GM19324 (cell line): ENCODE measurements around the gene ELFN2.
"Not testable (repeated sequence)": the region's sequence is repeated elsewhere in the genome, so short reads cannot be mapped to it uniquely, and the experiment has no call there.

Source experiments
- ATAC-seq: cut with Tn5 transposase; IDR thresholded peaks from one replicate; pipeline ENCODE4 v1.9.1; 2021; ENCODE audit warnings: mild to moderate bottlenecking, moderate library complexity; ENCODE audit not compliant: unreplicated experiment, low FRiP score

ELFN2 gene

DNA sequence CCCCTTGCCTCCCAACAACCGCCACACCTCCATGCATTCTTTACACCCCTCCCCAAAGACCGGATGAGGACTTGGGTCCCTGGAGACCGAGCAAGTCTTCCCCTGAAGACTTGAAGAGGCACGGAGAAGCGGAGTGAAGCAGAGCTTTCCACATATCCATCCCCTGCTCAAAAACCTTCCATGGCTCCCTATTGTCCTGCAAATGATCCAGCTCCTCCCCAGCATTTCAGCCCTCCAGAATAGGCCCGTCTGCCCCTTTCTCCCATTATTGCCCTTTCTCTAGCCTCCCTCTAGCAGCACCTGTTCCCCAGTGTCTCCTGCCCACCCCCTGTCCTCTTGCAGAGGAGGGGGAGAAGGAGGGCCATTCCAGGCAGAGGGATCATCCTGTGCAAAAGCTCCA lies 85.2 kb downstream of the ELFN2 start:
- no peak for ATAC-seq

DNA sequence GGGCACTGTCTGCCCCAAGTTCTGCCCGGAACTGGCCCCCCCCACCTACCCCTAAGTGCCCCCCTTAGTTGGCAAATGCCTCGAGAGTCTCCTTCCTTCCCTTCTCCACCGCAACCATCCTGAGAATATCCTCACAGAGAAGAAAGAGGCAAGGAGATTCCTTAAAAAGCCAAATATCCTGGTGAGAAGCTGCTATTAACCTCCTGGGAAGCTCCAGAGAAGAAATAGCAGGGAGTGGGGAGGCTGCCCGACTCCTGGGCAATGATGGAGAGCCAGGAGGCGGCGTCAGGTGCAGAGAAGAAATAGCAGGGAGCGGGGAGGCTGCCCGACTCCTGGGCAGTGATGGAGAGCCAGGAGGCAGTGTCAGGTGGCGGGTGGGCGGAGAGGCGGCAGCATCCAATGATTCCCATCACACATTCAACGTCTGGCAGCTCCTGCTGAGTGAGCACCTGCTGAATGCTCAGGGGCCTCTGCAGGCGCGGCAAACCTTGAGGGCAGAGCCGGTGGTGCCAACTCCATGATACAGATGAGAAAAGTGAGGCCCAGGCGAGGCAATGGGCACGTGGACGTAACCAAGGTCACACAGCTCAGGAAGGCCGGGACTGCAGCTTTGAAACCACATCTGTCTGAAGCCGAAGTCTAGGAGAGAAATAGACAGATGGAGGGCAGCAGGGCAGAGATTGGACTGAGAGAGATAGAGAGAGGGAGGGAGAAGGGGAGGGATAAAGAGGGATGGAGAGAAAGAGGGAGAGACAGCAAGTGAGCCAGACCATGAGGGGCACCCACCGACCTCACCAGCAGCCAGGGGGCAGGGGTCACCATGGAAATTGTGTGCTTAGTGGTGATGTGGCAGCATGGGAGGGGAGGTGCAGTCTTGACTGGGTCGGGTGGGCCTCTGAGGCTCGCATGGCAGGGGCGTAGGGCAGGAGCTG lies 86.7 kb downstream of the ELFN2 start:
- no peak for ATAC-seq

DNA sequence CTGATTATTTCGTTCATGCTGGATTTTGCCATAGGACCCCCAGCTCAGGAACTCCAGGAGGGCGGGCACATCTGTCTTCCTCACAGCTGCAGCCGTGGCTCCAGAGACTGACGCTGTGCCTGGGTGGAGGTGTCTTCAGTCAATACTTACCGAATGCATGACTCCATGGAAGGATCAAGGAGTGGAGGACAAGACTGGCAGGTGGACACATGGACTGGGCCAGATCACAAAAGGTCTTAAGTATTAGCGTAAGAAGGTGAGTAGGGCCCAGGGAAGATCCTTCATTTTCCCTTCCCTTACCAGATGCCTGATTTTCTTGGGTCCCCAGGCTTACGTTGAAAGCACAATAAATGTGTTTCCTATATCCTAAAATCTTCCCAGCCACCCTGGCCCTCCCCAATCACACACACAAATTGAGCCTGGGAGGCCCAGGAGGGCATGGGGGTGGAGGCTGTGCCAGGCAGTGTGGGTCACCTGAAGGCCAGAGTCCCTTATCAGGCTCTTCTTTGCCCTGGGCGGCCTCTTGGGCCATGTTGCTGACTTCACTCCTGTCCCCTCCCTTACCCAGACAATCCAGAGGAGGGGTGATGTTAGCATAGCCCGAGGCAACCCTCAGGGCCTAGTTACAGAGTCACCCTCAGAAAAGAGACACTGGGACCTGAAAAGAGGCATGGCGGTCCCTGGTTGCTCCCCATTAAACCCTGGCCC lies 88.6 kb downstream of the ELFN2 start:
- ATAC-seq = no peak

DNA sequence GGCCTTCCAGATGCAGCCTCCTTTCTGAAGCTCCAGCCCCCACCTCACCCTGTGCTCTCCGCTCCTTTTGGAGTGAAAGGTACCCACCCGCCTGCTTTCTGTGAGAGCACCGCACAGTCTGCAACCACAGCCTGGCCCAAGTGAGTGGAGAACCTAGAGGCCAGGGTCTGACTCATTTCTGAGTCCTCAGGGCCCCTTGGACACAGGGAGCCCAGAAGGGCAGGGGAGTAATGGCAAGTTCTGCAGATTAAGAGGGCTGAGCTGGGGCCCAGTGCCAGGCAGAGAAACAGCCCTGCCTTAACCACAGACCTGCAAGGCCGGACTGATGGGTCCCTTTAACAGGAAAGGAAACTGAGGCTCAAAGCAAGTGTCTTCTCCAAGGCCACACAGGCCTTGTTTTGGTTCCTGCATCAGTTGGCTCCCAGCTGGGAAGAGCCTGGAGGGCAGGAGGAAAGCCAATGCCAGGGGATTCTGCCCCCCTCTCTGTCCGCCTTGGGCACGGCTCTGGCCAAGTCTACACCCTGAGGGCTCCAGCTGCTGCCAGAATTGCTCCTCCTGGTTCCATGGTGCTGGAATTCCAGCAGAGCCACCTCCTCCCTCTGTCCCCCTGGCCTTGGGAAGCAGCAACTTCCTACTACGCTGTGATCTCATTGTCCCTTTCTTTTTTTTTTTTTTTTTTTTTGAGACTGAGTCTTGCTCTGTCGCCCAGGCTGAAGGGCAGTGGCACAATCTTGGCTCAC lies 89.9 kb downstream of the ELFN2 start:
- no peak for ATAC-seq

DNA sequence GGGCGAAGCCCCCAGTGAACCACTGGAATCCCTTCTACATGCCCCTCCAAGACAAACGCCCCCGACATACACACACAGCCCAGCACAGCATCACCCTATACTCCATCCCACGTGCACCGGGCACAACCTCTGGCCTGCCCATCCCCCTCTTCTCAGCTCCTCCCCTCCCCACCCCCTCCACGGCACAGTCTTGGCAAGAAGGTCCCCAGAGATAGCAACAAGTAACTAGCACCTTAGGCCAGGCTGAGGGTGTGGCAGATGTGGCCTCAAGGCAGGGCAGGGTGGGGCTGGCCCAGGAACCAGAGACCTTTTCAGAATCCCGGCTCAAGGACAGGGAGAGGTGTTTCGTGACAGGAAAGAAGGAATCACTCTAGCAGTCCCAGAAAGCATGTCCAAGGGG lies 90.7 kb downstream of the ELFN2 start:
- no peak for ATAC-seq

- ATAC-seq = no peak
Observed at GRCh38 chr22:37335806-37336199, 91.5 kb downstream of the ELFN2 start.

DNA sequence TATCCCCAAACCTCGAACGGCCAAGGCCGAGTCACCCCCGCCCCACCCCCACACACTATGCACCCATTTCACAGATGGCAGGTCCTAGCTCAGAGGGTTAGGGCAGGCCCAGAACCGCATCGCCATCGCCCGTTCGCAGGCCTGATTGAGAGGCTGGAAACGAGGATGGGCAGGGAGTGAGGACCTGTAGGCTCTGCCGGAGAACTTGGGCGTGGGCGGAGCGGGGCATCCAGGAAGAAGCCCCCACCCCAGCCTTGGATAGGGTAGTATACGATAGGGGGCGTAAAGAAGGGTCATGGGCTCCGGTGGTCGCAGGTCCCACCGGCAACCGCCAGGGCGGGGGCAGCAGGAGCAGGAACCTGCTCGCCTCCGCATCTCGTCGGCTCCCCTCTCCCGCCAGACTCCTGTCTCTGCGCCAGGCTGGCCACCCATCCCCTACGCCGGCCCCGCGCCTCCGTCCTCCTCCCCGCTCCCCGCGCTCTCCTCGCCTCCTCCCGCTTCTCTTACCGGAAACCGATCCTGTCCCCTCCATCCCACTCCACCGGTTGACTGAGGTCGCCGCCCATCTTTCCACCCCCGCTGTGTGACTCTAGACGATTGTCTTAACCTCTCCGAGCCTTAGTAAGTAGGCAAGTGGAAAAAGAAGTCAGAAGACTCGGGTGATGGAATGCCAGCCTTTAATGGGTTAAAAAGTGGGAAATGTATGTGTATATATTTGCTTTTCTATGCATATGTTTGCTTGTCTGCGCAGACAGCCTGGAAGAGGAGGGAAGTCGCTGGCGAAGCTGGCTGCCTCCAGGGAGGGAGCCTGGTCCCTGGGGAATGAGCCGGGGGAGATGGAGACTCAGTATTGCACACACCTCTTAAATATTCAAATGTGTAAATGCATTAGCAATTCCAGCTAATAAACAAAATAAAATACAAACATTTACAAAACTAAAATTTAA lies 92.1 kb downstream of the ELFN2 start:
- ATAC-seq = no peak

DNA sequence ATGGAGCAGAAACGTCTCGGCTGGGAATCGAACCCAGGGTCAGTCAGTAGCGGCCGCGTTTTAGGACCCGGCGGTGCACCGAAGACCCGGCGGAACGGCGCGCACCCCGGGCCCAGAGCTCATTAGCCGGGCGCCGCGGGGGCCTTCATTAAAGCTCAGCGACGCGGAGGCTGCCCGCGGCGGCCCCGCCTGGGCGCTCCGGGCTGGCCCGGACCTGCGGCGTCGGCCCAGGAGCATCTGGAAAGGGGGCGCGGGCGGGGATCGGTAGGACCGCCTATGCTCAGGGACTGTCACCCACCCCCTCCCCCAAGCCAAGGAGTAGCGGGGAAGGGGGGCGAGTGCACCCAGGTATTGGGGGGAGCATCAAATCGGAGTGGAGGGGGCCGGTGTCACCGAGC lies 92.8 kb downstream of the ELFN2 start:
- ATAC-seq = no peak

DNA sequence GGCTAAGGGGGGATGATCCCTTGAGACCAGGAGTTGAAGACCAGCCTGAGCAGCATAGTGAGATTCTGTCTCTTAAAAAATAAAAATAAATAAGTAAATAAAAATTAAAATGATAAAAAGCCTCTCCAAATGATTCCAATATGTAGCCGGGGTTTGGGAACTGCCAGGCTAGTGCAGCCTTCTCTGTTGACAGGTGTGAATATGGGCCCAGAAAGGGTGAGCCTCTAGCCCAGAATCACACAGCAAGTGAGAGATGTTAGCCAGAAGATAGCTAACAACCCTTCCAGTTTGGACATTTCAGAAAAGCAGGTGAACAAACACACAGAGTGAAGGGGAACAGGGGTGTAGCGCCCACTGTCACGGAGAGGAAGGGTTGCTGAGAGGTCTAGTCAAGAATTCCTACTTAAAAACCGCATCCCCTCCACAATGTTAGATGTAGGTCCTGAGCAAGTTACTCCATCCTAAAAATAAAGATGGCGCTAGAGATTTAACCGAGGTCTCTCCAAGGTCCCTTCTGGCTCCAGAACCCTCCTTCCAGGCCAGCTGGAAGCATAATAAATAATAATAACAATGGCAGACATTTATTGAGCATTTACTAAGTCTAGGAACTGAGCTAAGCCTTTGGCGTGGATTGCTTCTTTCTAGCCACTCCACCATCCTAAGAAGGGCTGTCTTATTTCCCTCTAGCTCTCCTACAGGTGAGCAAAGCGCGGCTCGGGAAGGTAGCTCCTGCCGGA lies 93.4 kb downstream of the ELFN2 start:
- ATAC-seq = no peak

GRCh38 chr22:37331856-37332536 lies 95.3 kb downstream of the ELFN2 start:
- ATAC-seq = no peak

DNA sequence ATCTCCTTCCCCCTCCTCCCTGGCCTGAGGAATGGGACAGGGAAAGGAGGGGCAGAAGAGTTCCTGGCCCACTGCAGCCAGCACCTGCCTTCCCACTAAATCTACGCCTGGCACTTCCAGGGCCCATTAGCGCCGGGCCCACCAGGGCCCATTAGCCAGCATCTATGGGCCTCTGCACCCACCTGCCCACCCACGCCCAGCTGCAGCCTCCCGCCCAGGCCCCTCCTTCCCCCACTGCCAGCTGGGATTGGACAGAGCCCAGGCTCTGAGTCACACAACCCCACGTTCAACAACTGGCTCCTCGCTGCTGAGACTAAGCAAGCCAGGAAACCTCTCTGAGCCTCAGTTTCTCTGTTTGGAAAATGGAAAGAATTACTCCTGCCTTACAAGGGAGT lies 96.2 kb downstream of the ELFN2 start:
- no peak for ATAC-seq

DNA sequence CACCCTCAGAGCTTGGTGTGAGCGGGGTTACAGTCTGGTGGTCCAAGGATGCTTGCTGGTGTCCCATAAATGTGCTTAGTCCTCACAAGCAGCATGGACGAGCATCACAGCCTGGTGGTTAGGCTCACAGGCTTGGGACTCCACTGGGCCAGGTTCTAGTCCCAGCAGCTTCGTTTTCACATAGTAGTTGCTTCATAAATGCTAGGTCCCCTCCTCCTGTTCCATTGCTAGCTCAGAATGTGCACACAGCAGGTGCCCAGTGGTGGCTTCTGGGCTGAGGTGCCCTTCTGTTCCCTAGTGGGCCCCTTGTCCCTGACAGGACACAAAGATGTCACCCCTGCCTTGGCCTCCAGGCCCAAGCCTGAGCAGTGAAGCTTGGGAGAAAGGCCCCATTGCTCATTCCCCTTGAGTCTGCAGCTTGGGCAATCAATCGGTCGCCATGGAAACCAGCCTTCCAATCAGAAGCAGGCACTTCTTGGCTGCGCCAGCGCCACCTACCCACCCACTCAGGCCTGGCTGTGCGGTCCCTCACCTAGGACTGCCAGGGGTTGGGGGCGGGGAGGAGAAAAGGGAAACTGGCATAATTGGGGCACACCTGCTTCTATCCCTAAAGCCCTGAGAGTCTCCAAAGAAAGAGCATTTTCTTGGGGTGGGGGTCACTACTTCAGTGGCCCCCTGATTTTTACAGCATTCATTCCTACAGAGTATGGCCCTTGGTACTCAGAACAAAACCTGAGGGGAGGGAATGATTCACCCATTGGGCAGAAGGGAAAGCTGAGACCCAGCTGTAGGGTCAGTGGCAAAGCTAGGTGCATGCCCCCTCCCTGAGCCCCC lies 96.9 kb downstream of the ELFN2 start:
- no peak for ATAC-seq

- ATAC-seq = no peak
Observed at GRCh38 chr22:37329238-37330140, 97.8 kb downstream of the ELFN2 start.

GRCh38 chr22:37328538-37329237 lies 98.6 kb downstream of the ELFN2 start:
- not testable (repeated sequence) for ATAC-seq

DNA sequence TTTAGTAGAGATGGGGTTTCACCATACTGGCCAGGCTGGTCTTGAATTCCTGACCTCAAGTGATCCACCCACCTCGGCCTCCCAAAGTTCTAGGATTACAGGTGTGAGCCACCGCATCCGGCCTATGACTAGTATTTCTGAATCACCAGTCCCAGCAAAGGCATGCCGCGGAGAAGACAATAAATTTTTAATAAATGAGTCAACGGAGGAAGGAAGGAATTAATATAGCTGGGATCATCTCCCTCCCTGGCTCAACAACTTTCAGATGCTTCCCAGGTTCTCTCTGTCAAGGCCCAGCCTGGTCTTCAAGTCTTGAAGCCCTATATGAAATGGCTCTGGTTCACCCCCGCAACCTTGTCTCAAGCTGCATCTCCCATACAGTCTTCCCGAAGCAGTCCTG lies 99.3 kb downstream of the ELFN2 start:
- no peak for ATAC-seq

DNA sequence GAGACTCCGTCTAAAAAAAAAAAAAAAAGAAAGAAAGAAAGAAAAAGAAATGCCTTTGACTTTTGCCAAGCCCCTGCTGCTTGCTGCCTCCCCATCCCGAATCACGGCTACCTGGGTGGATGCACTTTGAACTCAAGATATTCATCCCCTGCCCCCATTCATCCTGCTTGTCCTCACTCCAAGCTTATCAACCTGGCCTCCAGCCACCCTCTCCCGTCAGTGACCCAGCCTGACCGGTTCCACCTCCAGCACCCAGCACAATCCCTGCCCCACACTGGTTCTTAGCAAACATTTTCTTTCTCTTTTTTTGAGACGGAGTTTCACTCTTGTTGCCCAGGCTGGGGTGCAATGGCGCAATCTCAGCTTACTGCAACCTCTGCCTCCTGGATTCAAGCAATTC lies 100.6 kb downstream of the ELFN2 start:
- no peak for ATAC-seq
